ENCODE results near the gene SLAMF6. TPM values are rescaled to one million over a fixed set of nuclear protein-coding genes. Genes with fewer than 3 reads are reported as not detected.

The SLAMF6 gene
- total and polyA plus RNA-seq, 10 of the 15 experiments (the other 5 are each of a cell fraction or from before 2014, with no cell fraction given): 20.5 to 89.6 (median 36.5) TPM

DNA sequence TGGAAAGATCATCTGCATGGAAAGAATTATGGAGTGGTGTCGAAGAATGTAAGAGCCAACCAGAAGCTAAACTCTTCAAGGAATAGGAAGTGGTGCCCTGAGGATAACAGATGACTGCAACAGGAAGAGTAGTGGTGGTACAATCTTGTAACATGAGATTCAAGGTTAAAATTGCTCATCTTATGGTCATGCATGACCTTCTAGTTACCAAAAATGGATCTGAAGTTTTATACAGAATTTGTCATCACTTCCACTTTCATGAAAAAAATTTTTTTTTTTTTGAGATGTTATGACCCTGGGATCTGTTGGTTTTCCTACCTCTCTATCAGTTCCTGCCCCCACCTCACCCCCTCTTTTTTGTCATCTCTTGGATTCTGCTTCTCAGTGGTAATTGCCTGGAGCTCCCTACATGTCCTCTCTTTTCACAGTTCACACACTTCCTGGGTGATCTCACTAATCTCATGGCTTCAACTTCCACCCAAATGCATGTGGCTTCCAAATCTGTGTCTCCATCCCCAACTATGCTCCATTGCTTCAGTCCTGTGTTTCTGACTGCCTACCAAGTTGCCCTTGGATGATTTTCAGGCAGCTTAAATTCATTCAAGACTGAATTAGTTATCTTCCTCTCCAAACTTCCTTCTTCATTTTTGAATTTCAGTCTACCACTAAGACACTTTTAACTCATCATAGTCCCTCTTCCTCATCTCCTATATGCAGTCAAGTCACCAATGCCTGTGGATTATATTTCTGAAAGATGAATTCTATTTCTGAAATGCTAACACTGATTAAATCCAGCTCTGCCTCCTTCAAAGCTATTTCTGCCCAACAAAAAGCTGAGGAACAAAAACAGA is 48.4 kb downstream of the SLAMF6 start:
- Histone ChIP-seq H4K20me1 (ENCODE audit: control insufficient read depth, insufficient read depth) (no peaks in the 10 kb centered on the region), H3K27ac (ENCODE audit: control insufficient read depth, insufficient read depth) (peak overlapping the region; percentile 77), H3K79me2 (ENCODE audit: control insufficient read depth, insufficient read depth, low read length) (no peaks in the 10 kb centered on the region), H3K9ac (ENCODE audit: control insufficient read depth, insufficient read depth, low read length) (0 out of 2 replicates have a peak overlapping the region, but pooled peaks have one; percentile 4), H3K4me2 (ENCODE audit: control insufficient read depth, insufficient read depth) (peak overlapping the region; percentile 44; the same call in 1 of the 2 replicates), H3K4me3 (no peak overlapping the region; the same call in 1 of the 2 replicates), H2AFZ (ENCODE audit: control insufficient read depth, low read depth, low read length) (peak overlapping the region; percentile 69), H3K4me1 (ENCODE audit: control insufficient read depth, insufficient read depth, low read length) (peaks cover 28% of the 10 kb centered on the region), H3K36me3 (ENCODE audit: control insufficient read depth in 2 of 2, insufficient read depth in 2 of 2, low read length in 1 of 2) (no peaks in the 10 kb centered on the region), H3K27me3 (replicated peaks in 1 of 2; ENCODE audit: control insufficient read depth in 2 of 2, insufficient read depth in 2 of 2, low read length in 1 of 2) (no peaks in the 10 kb centered on the region), H3K9me3 (replicated peaks; ENCODE audit: control insufficient read depth, insufficient read depth, low read length) (peaks cover 8% of the 10 kb centered on the region)
- ChIA-PET SMC1A (ENCODE audit: uncharacterized antibody, unreplicated experiment) (interaction anchor here (0.6 to 3.8 kb wide), 14 partner anchors 9 to 131 kb away, joined by 3 to 19 read pairs (median 6); no protein-coding TSS in a partner anchor), RAD21 (ENCODE audit: unreplicated experiment) (interaction anchor here (1.1 kb wide), 1 partner anchor 73 kb away, joined by 3 read pairs; no protein-coding TSS in a partner anchor), POLR2A (interaction anchor here (0.7 to 1.8 kb wide), 3 partner anchors 11 to 131 kb away, joined by 3 to 6 read pairs (median 3); no protein-coding TSS in a partner anchor), CTCF (interaction anchor here (1.3 to 1.7 kb wide), 3 partner anchors 10 to 46 kb away, joined by 4 to 11 read pairs (median 4); no protein-coding TSS in a partner anchor)
- BruUV-seq (replicated peaks): no TSS peak
- ATAC-seq: peak; percentile 95
- intact Hi-C loops (cut with micrococcal nuclease; ENCODE audit: unreplicated experiment) (loop anchor here (5.0 kb wide), 1 partner anchor 42 kb away; no protein-coding TSS in a partner anchor), in situ Hi-C loops (cut with MboI) (no loop called here)
- WGBS (ENCODE audit: insufficient coverage, insufficient replicate concordance, low lambda C conversion rate, missing lambda C conversion rate): 0% methylated on average over 1 of the region's 1 CpG
- no peak for FAIRE-seq
- peak; percentile 47 for DNase-seq (ENCODE audit: low read depth, low spot score)
- TF ChIP-seq FOS (IDR thresholded peaks at IDR 0.05; ENCODE audit: borderline replicate concordance, extremely low read depth, insufficient read length) (no peak), SRF (IDR thresholded peaks at IDR 0.05; ENCODE audit: low read depth in 2 of 2, low read length in 2 of 2) (0 out of 4 replicates have a peak, but pooled peaks of 1 of the 2 experiments have one; percentile 39), POLR2A (IDR thresholded peaks at IDR 0.05; ENCODE audit: low read depth, low read length) (no peak), JUND (IDR thresholded peaks at IDR 0.05; ENCODE audit: low read depth, low read length) (no peak), ZZZ3 (IDR thresholded peaks at IDR 0.05; ENCODE audit: control insufficient read depth, insufficient read length, low read depth) (no peak), CBFB (IDR thresholded peaks at IDR 0.05; ENCODE audit: low read depth) (0 out of 2 replicates have a peak, but pooled peaks have one; percentile 39), NRF1 (conservative IDR thresholded peaks at IDR 0.05; ENCODE audit: low read depth, low read length) (no peak), NBN (IDR thresholded peaks at IDR 0.05) (no peak), HCFC1 (IDR thresholded peaks at IDR 0.05; ENCODE audit: low read length) (no peak), EED (IDR thresholded peaks at IDR 0.05; ENCODE audit: low read depth) (peak; percentile 93)
- TF ChIP-seq, protein P1, sequence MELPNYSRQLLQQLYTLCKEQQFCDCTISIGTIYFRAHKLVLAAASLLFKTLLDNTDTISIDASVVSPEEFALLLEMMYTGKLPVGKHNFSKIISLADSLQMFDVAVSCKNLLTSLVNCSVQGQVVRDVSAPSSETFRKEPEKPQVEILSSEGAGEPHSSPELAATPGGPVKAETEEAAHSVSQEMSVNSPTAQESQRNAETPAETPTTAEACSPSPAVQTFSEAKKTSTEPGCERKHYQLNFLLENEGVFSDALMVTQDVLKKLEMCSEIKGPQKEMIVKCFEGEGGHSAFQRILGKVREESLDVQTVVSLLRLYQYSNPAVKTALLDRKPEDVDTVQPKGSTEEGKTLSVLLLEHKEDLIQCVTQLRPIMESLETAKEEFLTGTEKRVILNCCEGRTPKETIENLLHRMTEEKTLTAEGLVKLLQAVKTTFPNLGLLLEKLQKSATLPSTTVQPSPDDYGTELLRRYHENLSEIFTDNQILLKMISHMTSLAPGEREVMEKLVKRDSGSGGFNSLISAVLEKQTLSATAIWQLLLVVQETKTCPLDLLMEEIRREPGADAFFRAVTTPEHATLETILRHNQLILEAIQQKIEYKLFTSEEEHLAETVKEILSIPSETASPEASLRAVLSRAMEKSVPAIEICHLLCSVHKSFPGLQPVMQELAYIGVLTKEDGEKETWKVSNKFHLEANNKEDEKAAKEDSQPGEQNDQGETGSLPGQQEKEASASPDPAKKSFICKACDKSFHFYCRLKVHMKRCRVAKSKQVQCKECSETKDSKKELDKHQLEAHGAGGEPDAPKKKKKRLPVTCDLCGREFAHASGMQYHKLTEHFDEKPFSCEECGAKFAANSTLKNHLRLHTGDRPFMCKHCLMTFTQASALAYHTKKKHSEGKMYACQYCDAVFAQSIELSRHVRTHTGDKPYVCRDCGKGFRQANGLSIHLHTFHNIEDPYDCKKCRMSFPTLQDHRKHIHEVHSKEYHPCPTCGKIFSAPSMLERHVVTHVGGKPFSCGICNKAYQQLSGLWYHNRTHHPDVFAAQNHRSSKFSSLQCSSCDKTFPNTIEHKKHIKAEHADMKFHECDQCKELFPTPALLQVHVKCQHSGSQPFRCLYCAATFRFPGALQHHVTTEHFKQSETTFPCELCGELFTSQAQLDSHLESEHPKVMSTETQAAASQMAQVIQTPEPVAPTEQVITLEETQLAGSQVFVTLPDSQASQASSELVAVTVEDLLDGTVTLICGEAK (IDR thresholded peaks at IDR 0.05; ENCODE audit: borderline replicate concordance): no peak
- TF ChIP-seq, protein P2, sequence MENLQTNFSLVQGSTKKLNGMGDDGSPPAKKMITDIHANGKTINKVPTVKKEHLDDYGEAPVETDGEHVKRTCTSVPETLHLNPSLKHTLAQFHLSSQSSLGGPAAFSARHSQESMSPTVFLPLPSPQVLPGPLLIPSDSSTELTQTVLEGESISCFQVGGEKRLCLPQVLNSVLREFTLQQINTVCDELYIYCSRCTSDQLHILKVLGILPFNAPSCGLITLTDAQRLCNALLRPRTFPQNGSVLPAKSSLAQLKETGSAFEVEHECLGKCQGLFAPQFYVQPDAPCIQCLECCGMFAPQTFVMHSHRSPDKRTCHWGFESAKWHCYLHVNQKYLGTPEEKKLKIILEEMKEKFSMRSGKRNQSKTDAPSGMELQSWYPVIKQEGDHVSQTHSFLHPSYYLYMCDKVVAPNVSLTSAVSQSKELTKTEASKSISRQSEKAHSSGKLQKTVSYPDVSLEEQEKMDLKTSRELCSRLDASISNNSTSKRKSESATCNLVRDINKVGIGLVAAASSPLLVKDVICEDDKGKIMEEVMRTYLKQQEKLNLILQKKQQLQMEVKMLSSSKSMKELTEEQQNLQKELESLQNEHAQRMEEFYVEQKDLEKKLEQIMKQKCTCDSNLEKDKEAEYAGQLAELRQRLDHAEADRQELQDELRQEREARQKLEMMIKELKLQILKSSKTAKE (IDR thresholded peaks at IDR 0.05; ENCODE audit: low read depth, poor library complexity, severe bottlenecking): no peak
- TF ChIP-seq, protein P3, sequence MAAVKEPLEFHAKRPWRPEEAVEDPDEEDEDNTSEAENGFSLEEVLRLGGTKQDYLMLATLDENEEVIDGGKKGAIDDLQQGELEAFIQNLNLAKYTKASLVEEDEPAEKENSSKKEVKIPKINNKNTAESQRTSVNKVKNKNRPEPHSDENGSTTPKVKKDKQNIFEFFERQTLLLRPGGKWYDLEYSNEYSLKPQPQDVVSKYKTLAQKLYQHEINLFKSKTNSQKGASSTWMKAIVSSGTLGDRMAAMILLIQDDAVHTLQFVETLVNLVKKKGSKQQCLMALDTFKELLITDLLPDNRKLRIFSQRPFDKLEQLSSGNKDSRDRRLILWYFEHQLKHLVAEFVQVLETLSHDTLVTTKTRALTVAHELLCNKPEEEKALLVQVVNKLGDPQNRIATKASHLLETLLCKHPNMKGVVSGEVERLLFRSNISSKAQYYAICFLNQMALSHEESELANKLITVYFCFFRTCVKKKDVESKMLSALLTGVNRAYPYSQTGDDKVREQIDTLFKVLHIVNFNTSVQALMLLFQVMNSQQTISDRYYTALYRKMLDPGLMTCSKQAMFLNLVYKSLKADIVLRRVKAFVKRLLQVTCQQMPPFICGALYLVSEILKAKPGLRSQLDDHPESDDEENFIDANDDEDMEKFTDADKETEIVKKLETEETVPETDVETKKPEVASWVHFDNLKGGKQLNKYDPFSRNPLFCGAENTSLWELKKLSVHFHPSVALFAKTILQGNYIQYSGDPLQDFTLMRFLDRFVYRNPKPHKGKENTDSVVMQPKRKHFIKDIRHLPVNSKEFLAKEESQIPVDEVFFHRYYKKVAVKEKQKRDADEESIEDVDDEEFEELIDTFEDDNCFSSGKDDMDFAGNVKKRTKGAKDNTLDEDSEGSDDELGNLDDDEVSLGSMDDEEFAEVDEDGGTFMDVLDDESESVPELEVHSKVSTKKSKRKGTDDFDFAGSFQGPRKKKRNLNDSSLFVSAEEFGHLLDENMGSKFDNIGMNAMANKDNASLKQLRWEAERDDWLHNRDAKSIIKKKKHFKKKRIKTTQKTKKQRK (IDR thresholded peaks at IDR 0.05; ENCODE audit: low read depth, low read length): no peak
